Measurements from ENCODE around the gene IL37.

DNA sequence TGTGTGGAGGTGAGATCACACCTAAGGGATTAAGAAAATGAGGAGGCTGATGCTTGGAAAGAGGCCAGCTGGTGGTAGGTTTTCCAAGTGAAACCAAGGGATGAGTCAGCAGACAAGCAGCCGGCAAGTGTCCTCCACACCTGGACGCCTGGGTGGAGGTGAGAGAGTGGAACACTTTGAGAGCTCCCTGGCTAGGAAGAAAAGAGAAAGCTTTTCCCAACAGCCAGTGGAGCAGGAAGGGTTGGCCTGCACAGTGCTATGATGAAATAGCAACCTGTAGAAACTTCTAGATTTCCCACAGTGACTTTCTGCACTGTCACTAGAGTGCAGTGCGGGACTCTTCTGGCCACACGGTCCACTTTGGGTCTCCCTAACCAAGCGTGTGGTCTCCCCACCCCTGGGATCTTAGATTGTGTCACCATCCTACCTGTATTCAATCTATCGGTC, 19.6 kb upstream of the IL37 start:
- TF ChIP-seq, protein P1, sequence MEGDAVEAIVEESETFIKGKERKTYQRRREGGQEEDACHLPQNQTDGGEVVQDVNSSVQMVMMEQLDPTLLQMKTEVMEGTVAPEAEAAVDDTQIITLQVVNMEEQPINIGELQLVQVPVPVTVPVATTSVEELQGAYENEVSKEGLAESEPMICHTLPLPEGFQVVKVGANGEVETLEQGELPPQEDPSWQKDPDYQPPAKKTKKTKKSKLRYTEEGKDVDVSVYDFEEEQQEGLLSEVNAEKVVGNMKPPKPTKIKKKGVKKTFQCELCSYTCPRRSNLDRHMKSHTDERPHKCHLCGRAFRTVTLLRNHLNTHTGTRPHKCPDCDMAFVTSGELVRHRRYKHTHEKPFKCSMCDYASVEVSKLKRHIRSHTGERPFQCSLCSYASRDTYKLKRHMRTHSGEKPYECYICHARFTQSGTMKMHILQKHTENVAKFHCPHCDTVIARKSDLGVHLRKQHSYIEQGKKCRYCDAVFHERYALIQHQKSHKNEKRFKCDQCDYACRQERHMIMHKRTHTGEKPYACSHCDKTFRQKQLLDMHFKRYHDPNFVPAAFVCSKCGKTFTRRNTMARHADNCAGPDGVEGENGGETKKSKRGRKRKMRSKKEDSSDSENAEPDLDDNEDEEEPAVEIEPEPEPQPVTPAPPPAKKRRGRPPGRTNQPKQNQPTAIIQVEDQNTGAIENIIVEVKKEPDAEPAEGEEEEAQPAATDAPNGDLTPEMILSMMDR (conservative IDR thresholded peaks at IDR 0.05): 0 out of 2 replicates have a peak, but pooled peaks have one; percentile 11
- no peak for TF ChIP-seq EZH2 (IDR thresholded peaks at IDR 0.05; ENCODE audit: low read depth)
